Stimulated activated naive CD4-positive, alpha-beta T cell treated with Interleukin-2 at 50 U/mL for 16 hours (primary cell): ENCODE results near the gene GPR180.

Experiments used
- DNase-seq: peaks from one replicate; lab custom pipeline; 2025; lab: John Stamatoyannopoulos, UW

GPR180 gene

GRCh38 chr13:94656176-94656575, 54.5 kb downstream of the GPR180 start:
- DNase-seq, result no peak

GRCh38 chr13:94656766-94657165, 55.1 kb downstream of the GPR180 start:
- DNase-seq, result no peak

GRCh38 chr13:94657167-94657566, 55.5 kb downstream of the GPR180 start:
- no peak for DNase-seq

- DNase-seq, result no peak
Observed at GRCh38 chr13:94658926-94659597, 57.4 kb downstream of the GPR180 start.

- no peak for DNase-seq
Observed at GRCh38 chr13:94659598-94659946, 57.9 kb downstream of the GPR180 start.

- DNase-seq, result no peak
Observed at GRCh38 chr13:94660695-94661326, 59.2 kb downstream of the GPR180 start.

- no peak for DNase-seq
Observed at GRCh38 chr13:94661406-94661805, 59.7 kb downstream of the GPR180 start.

GRCh38 chr13:94662274-94662945, 60.8 kb downstream of the GPR180 start:
- no peak for DNase-seq

GRCh38 chr13:94664889-94665288, 63.2 kb downstream of the GPR180 start:
- no peak for DNase-seq

- no peak for DNase-seq
Observed at GRCh38 chr13:94666065-94666464, 64.4 kb downstream of the GPR180 start.

- DNase-seq, result no peak
Observed at GRCh38 chr13:94667190-94667589, 65.5 kb downstream of the GPR180 start.

- DNase-seq, result no peak
Observed at GRCh38 chr13:94672400-94672799, 70.7 kb downstream of the GPR180 start.

- DNase-seq, result no peak
Observed at GRCh38 chr13:94673851-94674250, 72.2 kb downstream of the GPR180 start.

- peak; percentile 11 for DNase-seq
Observed at GRCh38 chr13:94674609-94675348, 73.1 kb downstream of the GPR180 start.

GRCh38 chr13:94677799-94678198, 76.1 kb downstream of the GPR180 start:
- no peak for DNase-seq

- no peak for DNase-seq
Observed at GRCh38 chr13:94678845-94679244, 77.2 kb downstream of the GPR180 start.

GRCh38 chr13:94679614-94680013, 78.0 kb downstream of the GPR180 start:
- DNase-seq, result no peak

- DNase-seq, result no peak
Observed at GRCh38 chr13:94682229-94682628, 80.6 kb downstream of the GPR180 start.

GRCh38 chr13:94683409-94683808, 81.8 kb downstream of the GPR180 start:
- DNase-seq, result no peak
